ENCODE measurements around the gene ZCCHC14.

ZCCHC14 gene

DNA sequence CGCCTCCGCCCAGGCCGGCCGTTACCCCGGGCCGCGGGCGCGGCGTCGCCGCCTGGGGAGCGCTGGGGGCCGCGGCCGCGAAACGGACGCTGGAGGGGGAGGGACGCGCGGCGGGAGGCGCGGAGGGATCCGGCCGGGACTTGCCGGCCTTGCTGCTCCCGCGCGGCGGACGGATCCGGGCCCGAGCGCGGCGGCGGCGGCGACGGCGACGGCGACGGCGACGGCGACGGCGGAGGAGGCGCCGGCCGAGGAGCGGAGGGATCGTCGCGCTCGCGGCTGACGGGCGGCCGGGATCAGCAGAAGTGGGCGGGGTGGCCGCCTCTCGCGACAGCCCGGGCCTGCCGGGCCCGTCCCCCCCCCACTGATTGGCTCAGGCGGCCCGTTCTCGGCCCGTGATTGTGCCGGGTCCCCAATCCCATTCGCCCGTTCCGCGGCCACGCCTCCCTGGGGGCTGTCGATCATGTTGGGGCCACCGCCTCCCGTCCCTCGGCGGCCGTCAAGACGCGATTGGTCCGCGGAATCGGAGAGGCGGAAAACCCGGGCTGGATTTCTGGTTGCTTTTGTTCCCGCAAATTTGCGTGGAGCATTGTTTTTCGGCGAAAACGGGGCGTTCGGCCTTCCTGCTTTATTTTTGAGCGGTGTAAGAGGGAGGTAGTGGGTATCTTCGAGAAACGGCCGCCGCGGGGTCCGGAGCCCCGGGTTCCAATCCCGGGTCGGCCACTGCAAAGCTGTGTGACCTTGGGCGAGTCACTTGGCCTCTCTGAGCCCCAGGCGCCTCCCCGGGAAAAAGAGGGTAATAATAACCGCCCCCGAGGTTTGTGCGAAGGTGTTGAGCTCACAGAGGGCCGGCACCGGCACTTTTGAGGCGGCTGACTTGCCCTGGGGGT lies at the start of gene ZCCHC14:
TSS of gene ZCCHC14 (minus strand) at position 304 of the 887 bp plus-strand sequence. CDS start 786 bp downstream, outside the sequence.
- peak; percentile 98 for DNase-seq (ENCODE audit: low read depth)

- DNase-seq (ENCODE audit: low read depth) = no peak
These were observed 49.0 kb upstream of the ZCCHC14 start for GRCh38 chr16:87541872-87542234.

DNA sequence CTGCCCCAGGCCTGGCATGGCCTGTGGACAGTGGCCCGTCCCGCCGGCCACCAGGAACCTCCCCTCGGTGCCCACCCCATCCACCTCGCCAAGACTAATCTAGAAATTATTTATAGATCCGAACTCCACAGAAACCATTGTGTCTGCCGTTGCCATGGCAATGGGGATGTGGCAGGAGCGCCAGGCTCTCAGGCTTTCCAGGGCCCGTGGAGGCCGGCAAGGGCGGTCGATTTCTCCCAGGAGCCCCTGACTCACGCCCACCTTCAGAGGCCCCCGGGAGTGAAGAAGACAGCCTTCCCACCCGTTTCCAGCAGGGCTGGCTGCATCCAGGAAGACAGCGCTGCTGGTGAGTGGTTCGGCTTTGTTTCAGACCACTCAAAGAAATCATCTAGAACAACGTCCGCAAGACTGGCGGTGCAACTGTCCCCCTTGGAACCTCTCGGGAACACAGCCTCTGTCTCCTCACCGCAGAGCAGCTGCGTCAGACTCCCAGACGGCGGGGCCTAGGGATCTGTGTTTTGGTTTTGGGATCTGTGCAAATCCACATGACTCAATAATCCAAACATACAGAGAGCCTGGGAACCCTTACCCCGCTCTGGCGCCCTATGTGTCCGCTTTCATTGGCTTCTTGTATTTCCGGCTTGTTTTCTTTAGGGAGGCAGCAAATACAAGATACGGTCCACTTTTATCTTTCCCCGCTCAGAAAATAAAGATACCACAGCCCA lies 48.5 kb upstream of the ZCCHC14 start:
- no peak for DNase-seq (ENCODE audit: low read depth)

GRCh38 chr16:87540897-87541146 lies 48.0 kb upstream of the ZCCHC14 start:
- no peak for DNase-seq (ENCODE audit: low read depth)

GRCh38 chr16:87540072-87540896 lies 47.5 kb upstream of the ZCCHC14 start:
- no peak for DNase-seq (ENCODE audit: low read depth)

- DNase-seq (ENCODE audit: low read depth) = no peak
These were observed 46.3 kb upstream of the ZCCHC14 start for GRCh38 chr16:87539113-87539512.

- no peak for DNase-seq (ENCODE audit: low read depth)
These were observed 45.8 kb upstream of the ZCCHC14 start for GRCh38 chr16:87538594-87538993.

GRCh38 chr16:87538160-87538559 lies 45.3 kb upstream of the ZCCHC14 start:
- DNase-seq (ENCODE audit: low read depth) = no peak

DNA sequence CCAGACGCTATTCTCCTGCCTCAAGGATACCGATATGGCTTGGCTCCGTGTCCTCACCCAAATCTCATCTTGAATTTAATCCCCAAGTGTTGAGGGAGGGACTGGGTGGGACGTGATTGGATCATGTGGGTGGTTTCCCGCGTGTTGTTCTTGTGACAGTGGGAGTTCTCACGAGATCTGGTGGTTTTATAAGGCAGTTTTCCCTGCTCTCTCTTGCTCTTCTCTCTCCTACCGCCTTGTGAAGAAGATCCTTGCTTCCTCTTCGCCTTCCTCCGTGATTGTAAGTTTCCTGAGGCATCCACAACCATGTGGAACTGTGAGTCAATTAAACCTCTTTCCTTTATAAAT lies 43.9 kb upstream of the ZCCHC14 start:
- no peak for DNase-seq (ENCODE audit: low read depth)

DNA sequence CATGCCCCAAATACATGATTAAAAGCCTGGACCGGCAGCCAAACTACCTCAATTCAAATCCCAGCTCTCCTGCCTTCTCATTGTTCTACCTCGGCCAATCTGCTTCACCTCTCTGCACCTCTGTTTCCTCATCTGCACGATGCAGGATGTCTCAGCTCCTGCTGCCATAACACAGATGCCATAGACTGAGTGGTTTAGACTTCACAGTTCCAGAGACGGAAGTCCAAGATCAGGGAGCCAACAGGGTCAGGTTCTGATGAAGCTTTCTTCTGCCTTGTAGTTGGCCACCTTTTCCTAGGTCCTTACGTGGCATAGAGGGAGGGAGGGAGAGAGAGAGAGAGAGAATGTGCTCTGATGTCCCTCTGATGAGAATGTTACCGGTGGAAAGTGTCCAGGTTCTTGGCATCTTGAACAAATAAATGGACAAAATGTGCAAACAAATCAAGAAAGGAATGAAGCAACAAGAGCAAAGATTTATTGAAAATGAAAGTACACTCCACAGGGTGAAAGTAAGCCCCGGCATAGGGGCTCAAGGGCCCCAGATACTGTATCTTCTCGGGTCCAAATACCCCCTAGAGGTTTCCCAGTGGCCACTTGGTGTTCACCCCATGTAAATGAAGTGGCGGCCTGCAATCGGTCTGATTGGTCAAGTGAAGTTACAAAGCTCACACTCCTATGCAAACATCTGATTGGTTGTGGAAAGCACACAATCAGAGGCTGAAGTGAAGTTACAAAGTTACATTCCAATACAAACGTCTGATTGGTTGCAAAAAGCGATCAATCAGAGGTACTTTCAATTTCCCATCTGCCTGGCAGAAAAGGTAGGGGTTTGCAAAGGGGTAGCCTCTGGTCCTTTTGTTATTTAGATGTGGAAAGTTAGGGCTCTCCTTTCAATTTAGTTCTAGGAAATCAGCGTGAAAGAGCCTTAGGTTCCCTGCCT lies 43.3 kb upstream of the ZCCHC14 start:
- DNase-seq (ENCODE audit: low read depth) = no peak

GRCh38 chr16:87535457-87535854 lies 42.6 kb upstream of the ZCCHC14 start:
- DNase-seq (ENCODE audit: low read depth) = no peak

DNA sequence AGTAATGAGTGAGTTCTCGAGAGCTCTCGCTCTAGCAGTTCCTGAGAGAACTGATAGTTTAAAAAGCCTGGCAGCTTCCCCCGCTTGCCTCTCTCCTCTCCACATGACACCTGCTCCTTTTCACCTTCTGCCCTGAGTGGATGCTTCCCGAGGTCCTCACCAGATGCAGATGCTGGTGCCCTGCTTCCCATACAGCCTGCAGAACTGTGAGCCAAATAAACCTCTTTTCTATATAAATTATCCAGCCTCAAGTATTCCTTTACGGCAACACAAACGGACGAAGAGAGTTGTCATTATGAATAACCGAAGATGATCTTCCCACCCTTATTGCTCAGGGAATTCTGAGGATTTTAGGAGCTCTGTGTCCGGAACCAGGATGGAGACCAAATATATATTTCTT lies 41.9 kb upstream of the ZCCHC14 start:
- DNase-seq (ENCODE audit: low read depth) = no peak

GRCh38 chr16:87534030-87534653 lies 41.3 kb upstream of the ZCCHC14 start:
- no peak for DNase-seq (ENCODE audit: low read depth)

DNA sequence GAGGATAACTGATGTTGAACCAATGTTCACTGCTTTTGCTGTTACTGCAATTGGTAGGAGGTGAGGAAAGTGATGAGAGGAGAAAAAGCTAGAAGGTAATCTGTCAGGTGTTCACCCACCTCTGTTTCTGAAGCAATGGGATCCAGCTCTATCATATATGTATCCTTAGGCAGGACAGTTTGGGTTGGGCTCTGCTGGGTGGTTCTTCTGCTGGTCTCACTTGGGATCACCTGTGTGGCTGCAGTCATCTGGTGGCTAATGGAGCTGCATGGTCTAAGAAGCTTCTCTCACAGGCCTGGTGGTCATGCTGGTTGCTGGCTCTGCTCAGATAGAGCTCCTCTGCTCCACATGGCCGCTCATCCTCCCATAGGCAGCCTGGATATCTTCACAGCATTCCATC lies 40.2 kb upstream of the ZCCHC14 start:
- no peak for DNase-seq (ENCODE audit: low read depth)

GRCh38 chr16:87531418-87531817 lies 38.6 kb upstream of the ZCCHC14 start:
- DNase-seq (ENCODE audit: low read depth) = no peak

GRCh38 chr16:87528690-87529579 lies 36.1 kb upstream of the ZCCHC14 start:
- DNase-seq (ENCODE audit: low read depth) = no peak

DNA sequence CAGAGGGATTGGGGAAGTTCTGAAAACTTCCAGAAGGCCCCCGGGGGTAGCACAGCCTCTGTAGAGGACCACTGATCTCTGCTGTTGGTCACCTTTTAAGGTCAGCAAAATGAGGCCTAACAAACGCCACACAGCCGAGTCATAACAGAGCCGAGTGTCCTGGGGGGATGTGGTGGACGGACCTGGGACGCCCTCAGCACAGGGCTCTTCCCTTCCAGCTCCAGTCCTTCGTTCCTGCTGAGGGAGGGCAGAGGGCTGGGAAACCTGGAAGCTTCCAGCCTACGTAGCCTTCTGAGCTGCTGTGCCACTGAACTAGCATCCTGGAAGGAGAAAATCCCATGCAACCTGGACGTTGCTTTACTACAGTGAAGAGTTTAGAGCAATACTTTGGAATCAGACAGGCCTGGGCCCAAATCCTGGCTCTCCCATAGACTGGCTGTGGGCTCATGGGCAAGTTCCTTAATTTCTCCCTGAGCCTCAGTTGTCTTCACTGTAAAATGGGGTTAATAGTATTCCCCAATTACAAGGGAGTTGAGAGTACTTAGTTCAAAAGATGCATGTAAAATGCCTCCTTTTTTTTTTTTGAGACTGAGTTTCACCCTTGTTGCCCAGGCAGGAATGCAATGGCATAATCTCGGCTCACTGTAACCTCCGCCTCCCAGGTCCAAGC lies 34.4 kb upstream of the ZCCHC14 start:
- DNase-seq (ENCODE audit: low read depth) = no peak

DNA sequence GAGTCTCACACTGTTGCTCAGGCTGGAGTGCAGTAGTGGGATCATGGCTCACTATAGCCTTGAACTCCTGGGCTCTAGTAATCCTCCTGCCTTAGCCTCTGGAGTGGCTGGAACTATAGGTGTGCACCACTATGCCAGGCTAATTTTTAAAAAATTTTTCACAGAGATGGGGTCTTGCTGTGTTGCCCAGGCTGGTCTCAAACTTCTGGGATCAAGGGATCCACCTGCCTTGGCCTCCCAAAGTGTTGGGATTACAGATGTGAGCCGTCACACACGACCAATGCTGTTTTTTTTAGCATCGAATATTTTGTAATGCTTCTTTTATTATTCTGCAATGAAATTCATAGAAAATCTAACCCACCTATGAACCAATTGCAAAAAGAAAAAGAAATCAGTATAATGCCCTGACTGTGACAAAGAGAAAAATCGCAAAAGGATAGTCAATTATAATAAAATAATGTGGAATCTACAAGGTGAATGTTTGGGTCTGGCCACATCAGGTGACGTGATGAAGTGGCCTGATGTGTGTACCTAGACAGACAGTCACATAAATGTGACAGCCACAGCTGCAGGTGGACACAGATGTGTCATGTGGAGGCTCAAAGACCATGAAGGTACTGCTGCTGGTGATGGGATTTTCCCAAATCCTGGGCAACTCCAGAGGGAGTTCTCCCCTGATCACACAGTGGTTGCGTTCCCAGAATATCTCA lies 33.6 kb upstream of the ZCCHC14 start:
- DNase-seq (ENCODE audit: low read depth) = no peak

DNA sequence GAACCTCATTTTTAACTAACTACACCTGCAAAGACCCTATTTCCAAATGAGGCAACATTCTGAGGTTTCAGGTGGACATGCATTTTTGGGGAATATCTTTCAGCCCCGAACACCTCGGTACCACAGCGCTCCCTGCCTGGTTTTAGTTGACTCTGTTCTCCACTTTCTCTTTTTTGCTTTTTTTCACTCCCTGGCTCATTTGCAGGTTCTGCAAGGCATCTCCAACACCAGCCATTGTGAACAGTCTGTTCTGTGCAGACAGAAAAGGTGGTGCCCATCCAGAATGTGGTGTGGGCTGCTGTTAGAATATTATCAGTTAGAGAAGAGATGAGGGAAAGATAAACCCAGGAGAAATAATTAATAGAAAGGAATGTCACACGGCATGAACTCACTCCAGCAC lies 32.5 kb upstream of the ZCCHC14 start:
- DNase-seq (ENCODE audit: low read depth) = no peak

Data from T-helper 22 cell (primary cell).